Mucosa of stomach (tissue), 1 donor: Measurements from ENCODE around the gene ISCU.

Experiments used
- H3K27me3 ChIP-seq: one replicate; pipeline ENCODE4 v1.7.0; 2013; ENCODE audit warnings: mild to moderate bottlenecking, low read length; ENCODE audit not compliant: control insufficient read depth, insufficient read depth
- H3K36me3 ChIP-seq: one replicate; pipeline ENCODE4 v1.7.0; 2013; ENCODE audit warnings: low read length; ENCODE audit not compliant: control insufficient read depth, insufficient read depth
- H3K4me1 ChIP-seq: one replicate; pipeline ENCODE4 v1.7.0; 2013; ENCODE audit warnings: mild to moderate bottlenecking, low read length; ENCODE audit not compliant: control insufficient read depth, insufficient read depth
- H3K4me3 ChIP-seq: one replicate; pipeline ENCODE4 v1.7.0; 2013; ENCODE audit warnings: low read length
- H3K9ac ChIP-seq: one replicate; pipeline ENCODE4 v1.7.0; 2013; ENCODE audit warnings: mild to moderate bottlenecking, low read length, moderate library complexity
- H3K9me3 ChIP-seq: one replicate; pipeline ENCODE4 v1.7.0; 2013; ENCODE audit warnings: mild to moderate bottlenecking, low read length, moderate library complexity; ENCODE audit not compliant: control insufficient read depth
- donor health status: Pancreatic carcinoma.

Gene ISCU

DNA sequence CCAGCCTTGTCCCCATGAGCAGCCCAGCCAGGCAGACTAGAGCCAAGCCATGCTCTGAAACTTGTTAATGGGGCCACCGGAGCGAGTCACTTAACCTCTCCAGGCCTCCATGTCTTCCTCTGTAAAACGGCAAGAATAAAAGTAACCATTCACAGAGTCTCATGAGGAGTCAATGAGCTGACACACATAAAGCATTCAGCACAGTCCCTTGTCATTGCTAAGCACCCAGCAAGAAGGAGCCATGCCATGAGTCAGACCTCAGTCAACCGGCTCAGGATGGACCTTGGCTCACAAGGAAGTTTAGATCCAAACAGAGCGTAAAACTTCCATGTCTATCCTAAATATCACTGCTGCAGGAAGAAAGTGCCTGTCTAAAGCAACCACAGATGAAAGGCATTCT is 36.7 kb upstream of the ISCU start:
- Histone ChIP-seq H3K4me1 (no peaks in the 10 kb centered on the region), H3K9me3 (no peaks in the 10 kb centered on the region), H3K36me3 (peaks cover 36% of the 10 kb centered on the region), H3K4me3 (no peak overlapping the region), H3K27me3 (no peaks in the 10 kb centered on the region), H3K9ac (no peak overlapping the region)

DNA sequence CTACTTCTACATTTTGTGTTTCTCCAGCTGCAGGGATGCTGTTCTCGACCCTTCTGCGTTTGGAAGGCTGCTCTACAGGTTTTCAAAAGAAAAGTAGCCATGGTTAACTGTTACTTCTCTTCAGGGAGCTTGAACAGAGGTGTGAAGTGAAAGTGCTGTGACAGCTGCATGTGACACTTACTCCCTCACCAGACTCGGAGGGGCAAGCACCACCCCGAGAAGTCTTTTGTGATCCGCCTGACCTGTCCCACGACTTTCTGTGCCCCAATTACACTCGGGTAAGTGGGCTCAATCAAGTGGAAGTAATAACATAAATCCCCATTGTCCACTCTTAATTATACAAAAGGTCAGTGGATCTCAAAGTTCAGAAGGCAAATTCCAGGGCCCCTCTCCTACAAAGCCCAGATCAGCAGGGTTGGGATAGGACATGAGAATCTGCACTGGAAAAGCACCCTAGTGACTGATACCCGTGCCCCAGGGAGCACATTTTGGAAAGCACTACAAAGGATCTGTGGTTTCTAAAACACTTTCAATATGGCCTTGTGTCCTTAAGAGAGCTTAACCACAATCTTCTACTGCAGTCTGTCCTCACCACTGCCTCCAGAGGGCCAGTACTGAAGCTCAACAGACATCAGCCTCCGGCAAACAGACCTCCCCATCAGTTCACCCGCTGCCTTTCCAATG is 35.8 kb upstream of the ISCU start:
- Histone ChIP-seq H3K4me3 (no peak overlapping the region), H3K4me1 (no peaks in the 10 kb centered on the region), H3K36me3 (peaks cover 36% of the 10 kb centered on the region), H3K9ac (no peak overlapping the region), H3K27me3 (no peaks in the 10 kb centered on the region), H3K9me3 (no peaks in the 10 kb centered on the region)

DNA sequence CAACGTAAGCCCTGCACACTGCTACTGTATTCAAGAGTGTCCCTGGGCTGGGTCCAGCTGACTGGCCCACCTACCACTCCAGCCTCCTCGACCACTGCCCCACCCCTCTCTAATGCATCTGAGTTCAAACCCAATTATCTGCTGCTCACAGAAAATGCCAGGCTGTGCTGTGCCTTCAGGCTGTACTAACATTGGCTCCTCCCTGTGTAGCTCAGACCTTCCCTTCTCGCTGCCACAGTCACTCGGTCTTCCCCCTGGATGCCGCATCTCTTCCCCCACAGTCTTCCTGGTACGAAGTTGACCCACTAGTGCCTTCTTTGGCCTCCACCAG is 35.3 kb upstream of the ISCU start:
- H3K36me3 ChIP-seq: peaks cover 36% of the 10 kb centered on the region
- H3K9ac ChIP-seq: no peak overlapping the region
- no peaks in the 10 kb centered on the region for H3K27me3 ChIP-seq

DNA sequence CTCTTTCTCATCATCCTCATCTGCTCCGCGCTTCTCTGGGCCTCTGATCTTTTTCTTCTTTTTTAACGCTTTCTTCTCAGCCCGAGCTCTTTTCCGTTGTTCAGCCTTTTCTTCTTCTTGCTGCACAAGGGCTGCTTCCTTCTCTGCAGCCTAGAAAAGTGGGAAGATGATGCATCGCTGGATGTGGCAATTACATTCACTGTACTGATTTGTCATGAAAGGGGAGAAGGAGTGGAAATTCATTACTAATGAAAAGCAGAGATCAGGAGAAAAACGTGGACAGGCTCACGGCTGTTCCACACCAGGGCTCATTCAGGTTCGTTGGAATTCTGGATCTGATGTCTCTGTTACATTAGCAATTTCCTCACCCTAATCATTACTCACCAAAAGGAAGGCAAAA is 32.2 kb upstream of the ISCU start:
- H3K4me3 ChIP-seq: no peak overlapping the region
- H3K9me3 ChIP-seq: no peaks in the 10 kb centered on the region
- H3K4me1 ChIP-seq: no peaks in the 10 kb centered on the region
- no peaks in the 10 kb centered on the region for H3K27me3 ChIP-seq
- H3K36me3 ChIP-seq: peaks cover 23% of the 10 kb centered on the region
- no peak overlapping the region for H3K9ac ChIP-seq

More for the DNA sequence above, 35.3 kb upstream of the ISCU start:
- Histone ChIP-seq H3K4me1 (no peaks in the 10 kb centered on the region), H3K4me3 (no peak overlapping the region), H3K9me3 (no peaks in the 10 kb centered on the region)

DNA sequence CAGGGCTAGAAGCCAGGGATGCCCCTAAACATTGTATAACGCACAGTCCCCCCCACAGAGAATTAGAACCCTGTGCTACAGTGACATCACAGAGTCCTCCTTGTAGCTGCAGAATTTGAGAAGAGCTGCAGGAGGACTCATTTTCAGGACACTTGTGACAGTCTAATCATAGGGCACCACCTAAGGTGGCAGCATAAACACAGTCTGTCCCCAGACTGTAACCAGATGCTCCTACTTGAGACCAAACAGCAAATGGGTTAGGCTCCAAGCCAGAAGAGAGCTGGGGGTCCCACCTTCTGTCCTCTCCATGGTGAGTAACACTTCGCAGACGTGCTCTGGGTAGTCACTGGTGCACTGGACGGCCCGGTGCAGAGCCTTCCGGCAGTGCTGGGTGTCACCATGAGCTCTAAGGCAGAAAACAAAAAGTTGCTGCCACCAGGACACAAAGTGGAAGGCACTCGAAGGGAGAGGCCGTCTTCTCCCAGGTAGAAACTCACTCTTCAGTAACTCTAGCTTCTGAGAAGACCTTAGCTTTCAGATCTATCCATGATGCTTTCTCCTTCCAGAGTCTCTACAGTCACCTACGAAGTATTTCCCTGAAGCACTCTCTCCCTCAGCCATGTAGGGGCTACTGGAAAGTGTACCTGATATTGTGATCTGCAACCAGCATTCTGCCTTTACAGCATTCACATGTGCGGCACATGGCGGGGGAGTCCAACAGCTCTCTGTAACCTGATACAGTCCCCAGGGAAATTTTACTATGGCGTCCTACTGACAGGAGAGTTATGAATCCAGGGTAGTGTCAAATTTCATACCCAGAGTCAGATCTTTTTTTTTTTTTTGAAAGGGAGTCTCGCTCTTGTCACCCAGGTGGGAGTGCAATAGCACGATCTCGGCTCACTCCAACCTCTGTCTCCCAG is 30.2 kb upstream of the ISCU start:
- no peak overlapping the region for H3K9ac ChIP-seq
- H3K27me3 ChIP-seq: no peaks in the 10 kb centered on the region
- peaks cover 10% of the 10 kb centered on the region for H3K36me3 ChIP-seq
- no peaks in the 10 kb centered on the region for H3K9me3 ChIP-seq
- H3K4me3 ChIP-seq: no peak overlapping the region
- no peaks in the 10 kb centered on the region for H3K4me1 ChIP-seq

DNA sequence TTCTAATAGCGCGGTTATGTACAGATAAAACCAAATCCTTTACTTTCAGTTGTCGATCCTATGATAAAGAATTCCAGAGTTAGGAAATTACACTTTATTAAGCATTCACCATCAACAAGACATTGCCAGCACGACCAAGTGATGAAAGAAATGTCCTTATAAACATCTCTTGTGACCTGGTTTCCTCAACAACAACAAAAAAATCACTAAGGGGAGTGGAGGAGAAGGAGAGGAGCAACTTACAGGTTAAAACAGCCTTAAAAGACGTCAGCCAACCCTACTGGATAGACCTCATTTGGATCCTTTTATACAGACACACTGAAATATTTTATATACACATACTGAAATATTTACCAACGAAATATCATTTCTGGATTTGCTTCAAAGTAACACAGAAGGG is 24.2 kb upstream of the ISCU start:
- Histone ChIP-seq H3K4me3 (no peak overlapping the region), H3K4me1 (no peaks in the 10 kb centered on the region), H3K36me3 (no peaks in the 10 kb centered on the region), H3K9me3 (no peaks in the 10 kb centered on the region), H3K9ac (no peak overlapping the region), H3K27me3 (no peaks in the 10 kb centered on the region)

DNA sequence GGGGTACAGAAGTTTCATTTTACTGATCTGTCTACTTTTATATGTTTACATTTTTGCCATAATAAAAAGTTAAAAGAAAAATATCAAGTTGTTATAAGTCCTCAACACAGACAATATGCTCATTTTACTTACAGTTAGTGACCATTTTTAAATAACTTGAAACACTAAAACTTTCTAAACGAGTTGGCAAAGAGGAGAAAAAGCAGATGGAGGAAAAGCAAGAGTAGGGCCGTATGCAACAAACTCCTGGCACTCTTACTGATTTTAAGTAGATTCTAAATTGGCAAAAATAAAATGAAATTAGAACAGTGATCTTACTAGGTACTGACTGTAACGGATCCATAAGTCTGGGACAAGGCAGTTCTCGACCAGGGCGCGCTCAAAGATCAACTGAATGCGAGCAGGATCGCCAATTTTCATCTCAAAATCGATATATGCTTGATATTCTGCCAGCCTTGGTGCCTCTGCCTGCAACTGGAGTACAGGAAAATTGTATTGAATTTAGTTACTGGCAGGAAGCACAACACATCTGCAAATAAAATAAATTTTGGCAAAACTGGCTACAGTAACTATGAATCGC is 23.7 kb upstream of the ISCU start:
- Histone ChIP-seq H3K9ac (no peak overlapping the region), H3K36me3 (no peaks in the 10 kb centered on the region), H3K9me3 (no peaks in the 10 kb centered on the region), H3K27me3 (no peaks in the 10 kb centered on the region), H3K4me3 (no peak overlapping the region), H3K4me1 (no peaks in the 10 kb centered on the region)

DNA sequence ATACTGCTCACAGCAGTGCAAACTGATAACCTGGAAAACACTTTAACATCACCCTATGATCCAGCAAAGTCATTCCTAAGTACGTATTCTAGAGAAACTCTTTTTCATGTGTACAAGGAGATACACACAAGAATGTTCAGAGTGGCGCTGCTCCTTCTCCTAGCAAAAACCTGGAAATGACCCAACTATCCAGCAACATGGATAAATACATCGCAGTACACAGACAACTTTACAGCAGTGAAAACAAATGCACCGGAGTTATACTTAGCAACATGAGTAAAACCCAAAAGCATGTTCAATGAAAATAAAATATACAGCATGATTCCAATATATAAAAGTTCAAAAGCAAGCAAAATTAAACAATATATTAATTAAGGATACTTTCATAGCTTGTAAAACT is 20.1 kb upstream of the ISCU start:
- H3K27me3 ChIP-seq: no peaks in the 10 kb centered on the region
- peaks cover 7% of the 10 kb centered on the region for H3K36me3 ChIP-seq
- H3K9ac ChIP-seq: no peak overlapping the region
- H3K9me3 ChIP-seq: no peaks in the 10 kb centered on the region
- H3K4me3 ChIP-seq: no peak overlapping the region
- H3K4me1 ChIP-seq: no peaks in the 10 kb centered on the region

DNA sequence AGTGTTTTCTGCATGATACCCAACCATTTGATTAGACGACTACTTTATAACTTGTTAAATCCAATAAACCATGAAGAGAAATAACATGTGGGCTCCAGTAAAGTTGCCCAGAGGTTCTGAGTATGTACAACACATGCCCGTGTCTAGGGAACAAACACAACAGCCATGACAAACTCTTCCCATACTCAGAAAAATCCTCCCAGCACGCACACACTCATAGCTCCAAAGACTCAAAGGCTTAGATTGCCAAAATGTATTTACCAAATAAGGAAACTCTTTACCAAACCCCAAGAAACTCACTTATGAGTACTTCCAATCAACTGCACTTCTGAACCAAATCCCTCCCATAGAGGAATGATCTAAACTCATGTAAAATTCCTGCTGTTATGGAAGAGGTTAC is 18.7 kb upstream of the ISCU start:
- peaks cover 14% of the 10 kb centered on the region for H3K36me3 ChIP-seq
- no peaks in the 10 kb centered on the region for H3K4me1 ChIP-seq
- no peak overlapping the region for H3K4me3 ChIP-seq
- no peaks in the 10 kb centered on the region for H3K27me3 ChIP-seq
- H3K9me3 ChIP-seq: no peaks in the 10 kb centered on the region
- no peak overlapping the region for H3K9ac ChIP-seq

DNA sequence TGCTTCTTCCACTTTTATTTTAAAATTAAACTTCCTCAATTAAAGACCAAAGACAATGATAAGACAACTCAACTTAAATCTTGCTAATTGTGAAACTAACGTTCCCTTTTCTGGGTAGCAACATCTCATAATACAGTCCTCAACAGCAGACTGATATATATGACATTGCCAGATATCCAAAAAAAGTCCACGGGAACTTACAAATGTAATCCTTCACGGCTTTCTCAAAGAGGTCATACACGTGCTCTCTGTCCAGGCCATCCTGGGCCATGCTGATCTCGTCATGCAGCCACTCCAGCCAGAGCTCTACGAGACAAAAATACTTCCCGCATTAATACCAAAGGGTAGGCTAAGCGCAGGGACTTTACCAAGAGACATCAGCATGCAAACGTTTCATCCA is 14.7 kb upstream of the ISCU start:
- H3K4me3 ChIP-seq: no peak overlapping the region
- no peaks in the 10 kb centered on the region for H3K9me3 ChIP-seq
- no peaks in the 10 kb centered on the region for H3K27me3 ChIP-seq
- H3K9ac ChIP-seq: no peak overlapping the region
- no peaks in the 10 kb centered on the region for H3K4me1 ChIP-seq
- peaks cover 14% of the 10 kb centered on the region for H3K36me3 ChIP-seq

DNA sequence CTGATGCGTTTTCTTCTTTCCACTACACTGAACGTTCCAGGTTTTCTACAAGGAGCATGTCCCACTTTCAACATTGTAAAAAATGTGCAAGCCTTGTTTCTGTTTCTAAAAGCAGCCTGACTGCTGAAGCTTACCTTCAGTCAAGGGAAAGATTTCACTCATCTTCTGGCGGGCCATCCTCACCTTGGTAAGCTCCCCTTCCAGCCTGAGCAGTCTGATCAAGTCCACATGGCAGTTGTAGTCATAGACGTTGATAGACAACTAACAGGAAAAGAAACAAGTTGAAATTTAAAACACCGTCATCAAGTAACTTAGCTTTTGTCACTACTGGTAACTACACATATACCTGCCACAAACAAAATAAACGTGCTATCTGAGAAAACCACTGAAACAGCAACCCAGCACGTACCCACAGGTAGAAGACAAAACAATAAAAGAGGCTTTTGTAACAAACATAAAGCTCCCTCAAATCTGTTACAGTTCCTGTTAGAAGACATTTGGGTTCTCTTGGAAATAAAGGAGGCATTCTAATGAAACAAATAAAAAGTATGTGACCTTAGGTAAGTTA is 13.4 kb upstream of the ISCU start:
- H3K9ac ChIP-seq: no peak overlapping the region
- no peaks in the 10 kb centered on the region for H3K4me1 ChIP-seq
- H3K4me3 ChIP-seq: no peak overlapping the region
- peaks cover 14% of the 10 kb centered on the region for H3K36me3 ChIP-seq
- H3K27me3 ChIP-seq: no peaks in the 10 kb centered on the region
- H3K9me3 ChIP-seq: no peaks in the 10 kb centered on the region

DNA sequence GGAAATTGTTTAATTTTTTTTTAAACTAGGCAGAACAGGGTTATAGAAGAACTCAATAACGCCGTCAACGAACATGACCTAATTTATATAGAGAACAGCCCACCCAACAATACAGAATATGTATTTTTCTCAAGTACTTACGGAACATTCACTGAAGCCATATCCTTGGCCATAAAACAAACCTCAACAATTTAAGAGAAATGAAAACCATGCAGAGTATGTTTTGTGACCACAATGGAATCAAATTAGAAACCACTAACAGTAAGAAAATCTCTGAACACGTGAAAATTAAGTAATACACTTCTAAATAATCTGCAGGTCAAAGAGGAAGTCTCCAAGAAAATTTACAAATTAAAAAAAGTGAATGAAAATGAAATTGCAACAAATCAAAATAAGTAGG is 10.9 kb upstream of the ISCU start:
- H3K9ac ChIP-seq: no peak overlapping the region
- H3K4me3 ChIP-seq: no peak overlapping the region
- no peaks in the 10 kb centered on the region for H3K9me3 ChIP-seq
- H3K27me3 ChIP-seq: no peaks in the 10 kb centered on the region
- H3K4me1 ChIP-seq: no peaks in the 10 kb centered on the region
- H3K36me3 ChIP-seq: peaks cover 7% of the 10 kb centered on the region
